Lung (tissue), 12 donors: ENCODE measurements around the gene CLSTN2. TPM values are rescaled to one million over a fixed set of nuclear protein-coding genes. Genes with fewer than 3 reads are reported as not detected.

Source experiments
- ATAC-seq: fragments of 200-7000 bp; cut with Tn5 transposase; one replicate; pipeline ENCODE4 v1.9.1; 2020; ENCODE audit warnings: moderate number of reproducible peaks; ENCODE audit not compliant: insufficient read depth, low FRiP score
- DNase-seq, 3 donors: peaks; one replicate each; pipeline ENCODE4 v3.0.0-alpha.2; 2013 to 2017
- H3K27ac ChIP-seq, 2 donors: one replicate each; pipeline ENCODE4 v1.5.1; 2013; ENCODE audit warnings: mild to moderate bottlenecking in 2 of 2, moderate library complexity in 2 of 2, control low read depth in 1 of 2, inconsistent platforms in 1 of 2, low read depth in 1 of 2, low read length in 1 of 2
- H3K27me3 ChIP-seq, 3 donors: one replicate each; pipeline ENCODE4 v1.5.1; 2013; ENCODE audit warnings: low read length in 2 of 3; ENCODE audit not compliant: control insufficient read depth in 3 of 3, insufficient read depth in 3 of 3
- H3K36me3 ChIP-seq, 4 donors: one replicate each; pipeline ENCODE4 v1.5.1; 2013; ENCODE audit warnings: low read length in 4 of 4, mild to moderate bottlenecking in 1 of 4, moderate library complexity in 1 of 4; ENCODE audit not compliant: control insufficient read depth in 4 of 4, insufficient read depth in 4 of 4
- H3K4me1 ChIP-seq, 5 donors: one replicate each; pipeline ENCODE4 v1.5.1; 2013; ENCODE audit warnings: low read length in 5 of 5, mild to moderate bottlenecking in 2 of 5, moderate library complexity in 1 of 5; ENCODE audit not compliant: control insufficient read depth in 5 of 5, insufficient read depth in 5 of 5
- H3K4me3 ChIP-seq: one replicate; pipeline ENCODE4 v1.5.1; 2013; ENCODE audit warnings: mild to moderate bottlenecking, control low read depth, moderate library complexity
- H3K9ac ChIP-seq, 2 donors: one replicate each; pipeline ENCODE4 v1.5.1; 2013; ENCODE audit warnings: low read length in 2 of 2, control low read depth in 1 of 2; ENCODE audit not compliant: insufficient read depth in 1 of 2
- H3K9me3 ChIP-seq, 4 donors: one replicate each; pipeline ENCODE4 v1.5.1; 2013; ENCODE audit warnings: low read length in 3 of 4, mild to moderate bottlenecking in 1 of 4, moderate library complexity in 1 of 4; ENCODE audit not compliant: control insufficient read depth in 4 of 4, insufficient read depth in 3 of 4
- CTCF ChIP-seq: IDR thresholded peaks from 2 replicates; pipeline ENCODE4 v1.5.1; 2012; ENCODE audit warnings: mild to moderate bottlenecking; ENCODE audit errors: control extremely low read depth, extremely low read depth
- WGBS, 2 donors: extraction: QIAGEN DNeasy Blood & Tissue Kit; methylation state at CpG; one replicate each; pipeline ENCODE4 v1.1.7; 2013; 5-methylcytosine and 5-hydroxymethylcytosine counted together
- polyA plus RNA-seq, 2 donors: library from polyadenylated mRNA; stranded (reverse); fragments of 200-250 nt; gene quantifications; one replicate each; pipeline ENCODE4 v1.2.1, GENCODE V29; 2013
- total RNA-seq, 2 donors: library from RNA; depleted of rRNA in 1 of 2; stranded (reverse); fragments of >200 nt in 1 of 2; gene quantifications; one replicate each; pipeline ENCODE4 v1.2.1, GENCODE V29; 2014 to 2021
- donor health status: control.
- donor health status: control.
- donor health status: Bipolar disorder and iron deficiency.
- donor health status: healthy.
- donor health status: DM: yes; HTN: yes; CAD: no.

The CLSTN2 gene
- total and polyA plus RNA-seq, 4 donors: 0.07 to 2.4 (median 1.3) TPM

- H3K36me3 ChIP-seq: no peaks in the 10 kb centered on the region
- DNase-seq: no peak
- no peak for ATAC-seq
- no peaks in the 10 kb centered on the region for H3K9me3 ChIP-seq
- no peak overlapping the region for H3K4me3 ChIP-seq
- H3K4me1 ChIP-seq: peaks cover 0 to 2% (median 0%) of the 10 kb centered on the region in 5 donors
- H3K9ac ChIP-seq: no peak overlapping the region
- no peaks in the 10 kb centered on the region for H3K27me3 ChIP-seq
- no peak overlapping the region for H3K27ac ChIP-seq
- no peak for TF ChIP-seq CTCF
- WGBS, 2 donors: 66 to 83% methylated on average over 2 of the region's 2 CpGs
Measured at GRCh38 chr3:140298569-140299070, 363.6 kb downstream of the CLSTN2 start.

GRCh38 chr3:140303875-140304274 is 368.9 kb downstream of the CLSTN2 start:
- ATAC-seq: no peak
- no peaks in the 10 kb centered on the region for H3K27me3 ChIP-seq
- H3K4me3 ChIP-seq: no peak overlapping the region
- H3K27ac ChIP-seq: no peak overlapping the region
- no peaks in the 10 kb centered on the region for H3K9me3 ChIP-seq
- no peak overlapping the region for H3K9ac ChIP-seq
- H3K4me1 ChIP-seq: no peaks in the 10 kb centered on the region
- H3K36me3 ChIP-seq: no peaks in the 10 kb centered on the region
- DNase-seq: no peak
- no peak for TF ChIP-seq CTCF
- 85 to 92% methylated on average over 2 of the region's 2 CpGs for WGBS, 2 donors

GRCh38 chr3:140308535-140308934 is 373.6 kb downstream of the CLSTN2 start:
- Histone ChIP-seq H3K36me3 (no peaks in the 10 kb centered on the region), H3K9me3 (no peaks in the 10 kb centered on the region), H3K9ac (no peak overlapping the region), H3K27me3 (no peaks in the 10 kb centered on the region), H3K4me3 (no peak overlapping the region), H3K27ac (no peak overlapping the region), H3K4me1 (peaks cover 0 to 1% (median 0%) of the 10 kb centered on the region in 5 donors)
- WGBS, 2 donors: 58 to 72% methylated on average over 2 of the region's 2 CpGs
- TF ChIP-seq CTCF: no peak
- no peak for ATAC-seq
- peak in 2 of 3 donors; percentile 30 to 49 for DNase-seq

- no peak overlapping the region for H3K9ac ChIP-seq
- H3K36me3 ChIP-seq: no peaks in the 10 kb centered on the region
- DNase-seq (no peak), ATAC-seq (no peak)
- no peak overlapping the region for H3K27ac ChIP-seq
- no peaks in the 10 kb centered on the region for H3K27me3 ChIP-seq
- no peak overlapping the region for H3K4me3 ChIP-seq
- WGBS, 2 donors: 93% methylated on average over 5 of the region's 5 CpGs
- no peak for TF ChIP-seq CTCF
- no peaks in the 10 kb centered on the region for H3K9me3 ChIP-seq
- peaks cover 0 to 1% (median 0%) of the 10 kb centered on the region in 5 donors for H3K4me1 ChIP-seq
Measured at GRCh38 chr3:140311428-140311827, 376.4 kb downstream of the CLSTN2 start.
